GM11168 (cell line): Measurements from ENCODE around the gene CSNK1G2.

Source experiments
- in situ Hi-C: fragments of 300-500 bp; cut with MboI; formaldehyde crosslinking; loops from one replicate; pipeline ENCODE4 v1.12.0; 2022; ENCODE audit warnings: low sequenced_read_pairs; ENCODE audit not compliant: unreplicated experiment

The CSNK1G2 gene

DNA sequence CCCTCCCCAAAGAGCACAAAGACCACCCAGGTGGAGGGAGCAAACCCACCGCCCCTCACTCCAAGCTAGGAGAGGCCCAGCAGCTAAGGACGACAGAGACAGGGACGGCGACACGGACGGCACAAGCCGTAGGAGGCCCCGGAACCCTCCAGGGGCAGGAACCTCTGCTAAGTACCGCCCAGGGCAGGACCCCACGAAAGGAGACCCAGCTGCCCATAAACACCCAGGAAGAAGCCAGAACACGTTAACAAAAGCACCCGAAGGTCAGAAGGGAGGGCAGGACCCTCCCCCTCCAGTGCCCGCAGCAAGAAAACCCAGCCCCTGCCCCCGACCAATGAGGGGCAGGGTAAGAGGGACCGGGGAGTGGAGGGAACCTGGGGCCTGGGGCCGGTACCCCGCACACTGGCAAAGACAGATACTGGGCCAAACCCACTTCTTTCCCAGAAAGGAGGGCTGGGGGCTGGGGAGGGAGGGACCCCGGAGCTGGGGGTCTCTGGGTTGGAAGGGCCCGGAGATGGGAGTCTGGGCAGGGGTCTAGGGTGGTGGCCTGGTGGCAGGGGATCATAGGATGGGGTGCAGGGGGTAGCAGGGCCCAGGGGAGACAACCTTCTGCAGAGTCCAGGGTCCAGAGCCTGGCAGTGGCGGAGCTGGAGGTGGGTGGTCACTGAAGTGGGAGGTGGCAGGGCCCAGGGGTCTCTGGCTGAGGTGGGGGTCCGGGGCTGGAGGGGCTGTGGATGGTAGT, 72.1 kb downstream of the CSNK1G2 start:
- in situ Hi-C loops = no loop called here

DNA sequence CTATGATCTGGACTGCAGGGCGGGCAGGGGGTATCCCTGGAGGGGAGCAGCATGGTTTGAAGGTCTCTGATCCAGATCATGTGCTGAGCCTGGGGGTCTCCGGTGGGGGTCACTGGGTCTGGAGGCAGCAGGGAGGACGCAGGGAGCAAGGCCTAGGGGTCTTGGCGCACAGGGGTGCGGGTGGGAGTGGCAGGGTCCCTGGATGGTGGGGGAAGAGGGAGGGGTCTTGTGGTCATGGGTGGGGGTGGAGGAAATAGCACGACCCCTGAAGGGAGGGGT, 72.7 kb downstream of the CSNK1G2 start:
- in situ Hi-C loops = no loop called here

- in situ Hi-C loops = no loop called here
Measured at GRCh38 chr19:2014131-2014571, 73.2 kb downstream of the CSNK1G2 start.

- in situ Hi-C loops = no loop called here
Measured at GRCh38 chr19:2014731-2015607, 74.0 kb downstream of the CSNK1G2 start.

- in situ Hi-C loops = no loop called here
Measured at GRCh38 chr19:2015608-2015950, 74.6 kb downstream of the CSNK1G2 start, which contains the start of gene BTBD2. BTBD2 (minus strand) TSS chr19:2015714; CDS start chr19:2015703, 11 bp downstream.

DNA sequence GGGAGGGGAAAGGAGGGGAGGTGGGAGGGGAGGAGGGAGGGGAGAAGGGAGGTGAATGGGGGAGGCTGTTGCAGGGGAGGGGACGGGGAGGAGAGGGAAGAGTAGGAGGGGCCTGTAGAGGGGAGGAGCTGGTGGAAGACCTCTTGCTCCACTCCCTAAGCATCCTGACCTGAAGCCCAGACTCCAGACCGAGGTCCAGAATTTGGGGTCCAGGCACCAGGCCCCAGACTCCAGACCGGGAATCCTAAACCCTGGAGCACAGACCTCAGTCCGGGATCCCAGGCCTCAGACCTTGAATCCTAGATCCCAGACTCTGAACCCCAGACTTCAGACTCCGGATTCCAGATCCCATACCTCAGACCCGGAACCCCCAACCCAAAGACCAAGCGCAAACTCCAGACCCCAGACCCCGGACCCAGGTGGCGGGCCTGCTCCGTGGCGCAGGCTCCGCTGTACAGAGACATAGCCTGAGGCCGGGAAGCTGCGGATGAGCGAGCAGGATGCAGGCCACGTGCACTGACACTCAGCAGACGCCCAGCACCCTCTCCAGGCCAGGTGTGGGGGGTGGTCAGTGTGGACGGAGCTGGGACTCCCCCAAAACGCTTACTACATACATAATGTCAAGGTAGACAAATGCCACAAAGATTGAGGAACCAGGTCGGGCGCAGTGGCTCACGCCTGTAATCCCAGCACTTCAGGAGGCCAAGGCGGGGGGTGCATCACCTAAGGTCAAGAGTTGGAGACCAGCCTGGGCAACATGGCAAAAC, 75.3 kb downstream of the CSNK1G2 start:
- in situ Hi-C loops = no loop called here

- in situ Hi-C loops = no loop called here
Measured at GRCh38 chr19:2018752-2019151, 77.8 kb downstream of the CSNK1G2 start.

DNA sequence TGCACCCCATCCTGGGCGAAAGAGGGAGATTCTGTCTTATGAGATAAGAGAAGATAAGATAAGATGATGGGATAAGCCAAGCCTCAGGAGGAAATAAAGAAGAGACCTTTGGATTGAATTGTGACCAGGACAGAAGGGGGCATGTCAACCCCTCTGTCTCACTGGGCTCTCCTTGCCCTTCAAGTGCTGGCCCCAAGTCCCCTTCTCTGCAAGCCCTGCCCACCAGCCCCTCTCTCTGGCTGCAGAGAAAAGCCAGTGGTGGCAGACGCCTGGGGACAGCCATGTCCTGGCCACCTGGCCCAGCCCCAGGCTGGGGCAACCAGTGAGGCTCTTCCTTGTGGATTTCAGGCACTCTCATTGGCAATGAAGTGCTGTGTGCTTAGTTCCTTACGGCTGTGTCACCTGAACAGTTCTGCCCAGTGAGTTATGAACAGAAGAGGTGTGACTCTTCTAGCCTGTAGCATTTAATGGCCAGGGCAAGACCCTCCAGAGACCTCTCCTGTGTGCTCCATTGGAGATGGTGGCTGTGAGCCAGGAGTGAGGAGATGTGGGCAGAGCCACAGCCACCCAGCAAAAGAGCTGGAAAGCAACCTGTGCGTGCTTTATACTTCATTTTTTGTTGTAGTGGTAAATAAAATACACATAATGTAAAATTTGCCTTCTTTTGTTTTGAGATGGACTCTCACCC, 80.6 kb downstream of the CSNK1G2 start:
- in situ Hi-C loops = no loop called here

DNA sequence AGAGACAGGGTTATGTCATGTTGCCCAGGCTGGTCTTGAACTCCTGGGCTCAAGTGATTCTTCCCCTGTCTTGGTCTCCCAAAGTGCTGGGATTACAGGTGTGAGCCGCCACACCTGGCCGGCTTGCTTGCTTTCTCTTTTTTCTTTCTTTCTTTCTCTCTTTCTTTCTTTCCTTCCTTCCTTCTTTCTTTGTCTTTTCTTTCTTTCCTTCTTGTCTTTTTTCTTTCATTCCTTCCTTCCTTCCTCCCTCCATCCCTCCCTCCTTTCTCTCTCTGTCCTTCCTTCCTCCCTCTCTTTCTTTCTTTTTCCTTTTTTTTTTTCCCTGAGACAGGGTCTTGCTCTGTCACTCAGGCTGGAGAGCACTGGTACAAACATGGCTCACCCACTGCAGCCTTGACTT, 81.3 kb downstream of the CSNK1G2 start:
- in situ Hi-C loops = no loop called here

GRCh38 chr19:2026770-2027169, 85.8 kb downstream of the CSNK1G2 start:
- in situ Hi-C loops = loop anchor here (5.0 kb wide), 1 partner anchor 56 kb away; no protein-coding TSS in a partner anchor

DNA sequence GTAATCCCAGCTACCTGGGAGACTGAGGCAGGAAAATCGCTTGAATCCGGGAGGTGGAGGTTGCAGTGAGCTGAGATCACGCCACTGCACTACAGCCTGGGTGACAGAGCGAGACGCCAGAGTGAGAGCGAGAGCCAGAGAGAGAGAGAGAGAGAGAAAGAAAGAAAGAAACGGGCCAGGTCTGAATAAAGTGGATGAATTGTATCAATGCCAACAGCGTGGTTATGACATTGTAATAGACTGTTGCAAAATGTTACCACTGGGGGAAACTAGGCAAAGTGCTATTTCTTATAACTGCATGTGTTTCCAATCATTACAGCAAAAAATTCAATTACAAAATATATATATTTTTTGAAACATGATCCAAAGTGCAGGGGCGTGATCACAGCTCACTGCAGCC, 86.4 kb downstream of the CSNK1G2 start:
- in situ Hi-C loops = loop anchor here (5.0 kb wide), 1 partner anchor 55 kb away; no protein-coding TSS in a partner anchor
